ENCODE measurements around the gene QSOX2. TPM values are rescaled to one million over a fixed set of nuclear protein-coding genes. Genes with fewer than 3 reads are reported as not detected.

The QSOX2 gene
- total RNA-seq, 4 donors from 2014 or later: 3.4 to 7.2 (median 5.2) TPM

GRCh38 chr9:136219276-136219675, 26.3 kb downstream of the QSOX2 start:
- Histone ChIP-seq H3K9me3 (no peaks in the 10 kb centered on the region), H3K36me3 (peaks cover 0 to 98% of the 10 kb centered on the region in 2 donors), H3K27ac (no peak overlapping the region), H3K27me3 (no peaks in the 10 kb centered on the region), H3K4me3 (no peak overlapping the region), H3K4me1 (no peaks in the 10 kb centered on the region)
- 100% methylated on average over 3 to 4 of the region's 13 CpGs for WGBS, 2 donors (ENCODE audit: low coverage in 1 of 2)
- TF ChIP-seq CTCF (IDR thresholded peaks at IDR 0.05) (no peak), EP300 (IDR thresholded peaks at IDR 0.05) (no peak), POLR2AphosphoS5 (IDR thresholded peaks at IDR 0.05) (no peak)
- no peak for ATAC-seq

GRCh38 chr9:136218673-136219072, 26.9 kb downstream of the QSOX2 start:
- no peak for ATAC-seq
- Histone ChIP-seq H3K27me3 (no peaks in the 10 kb centered on the region), H3K4me3 (no peak overlapping the region), H3K36me3 (peaks cover 0 to 98% of the 10 kb centered on the region in 2 donors), H3K9me3 (peaks cover 0 to 5% (median 0%) of the 10 kb centered on the region in 3 donors), H3K4me1 (no peaks in the 10 kb centered on the region), H3K27ac (no peak overlapping the region)
- TF ChIP-seq POLR2A (IDR thresholded peaks at IDR 0.05) (no peak), POLR2AphosphoS5 (IDR thresholded peaks at IDR 0.05) (no peak), EP300 (IDR thresholded peaks at IDR 0.05) (no peak), CTCF (IDR thresholded peaks at IDR 0.05) (no peak)
- WGBS, 2 donors (ENCODE audit: low coverage in 1 of 2): 60% methylated on average over 1 of the region's 15 CpGs; no CpG with 5 or more reads in 1 of the 2 donors

- TF ChIP-seq EP300 (IDR thresholded peaks at IDR 0.05): no peak
- no peak for TF ChIP-seq POLR2A (IDR thresholded peaks at IDR 0.05)
- TF ChIP-seq POLR2AphosphoS5 (IDR thresholded peaks at IDR 0.05): no peak
- TF ChIP-seq CTCF (IDR thresholded peaks at IDR 0.05): no peak
- ATAC-seq: no peak
- Histone ChIP-seq H3K27me3 (no peaks in the 10 kb centered on the region), H3K4me3 (no peak overlapping the region), H3K4me1 (no peaks in the 10 kb centered on the region), H3K36me3 (peaks cover 0 to 98% of the 10 kb centered on the region in 2 donors), H3K27ac (no peak overlapping the region), H3K9me3 (peaks cover 0 to 7% (median 0%) of the 10 kb centered on the region in 3 donors)
- WGBS, 2 donors (ENCODE audit: low coverage in 1 of 2): no CpG with 5 or more reads among the region's 16 CpGs
Observed at GRCh38 chr9:136218271-136218670, 27.3 kb downstream of the QSOX2 start.

- H3K4me3 ChIP-seq: no peak overlapping the region
- H3K36me3 ChIP-seq: peaks cover 0 to 98% of the 10 kb centered on the region in 2 donors
- H3K9me3 ChIP-seq: peaks cover 0 to 7% (median 0%) of the 10 kb centered on the region in 3 donors
- 93% methylated on average over 6 of the region's 37 CpGs; no CpG with 5 or more reads in 1 of the 2 donors for WGBS, 2 donors (ENCODE audit: low coverage in 1 of 2)
- H3K27me3 ChIP-seq: no peaks in the 10 kb centered on the region
- H3K27ac ChIP-seq: no peak overlapping the region
- no peaks in the 10 kb centered on the region for H3K4me1 ChIP-seq
- TF ChIP-seq POLR2AphosphoS5 (IDR thresholded peaks at IDR 0.05): no peak
- TF ChIP-seq EP300 (IDR thresholded peaks at IDR 0.05): no peak
- TF ChIP-seq CTCF (IDR thresholded peaks at IDR 0.05): no peak
- no peak for TF ChIP-seq POLR2A (IDR thresholded peaks at IDR 0.05)
- no peak for ATAC-seq
Observed at GRCh38 chr9:136216541-136217244, 28.9 kb downstream of the QSOX2 start.

- no peaks in the 10 kb centered on the region for H3K27me3 ChIP-seq
Observed at GRCh38 chr9:136213733-136214132, 31.9 kb downstream of the QSOX2 start.

More at GRCh38 chr9:136213733-136214132, 31.9 kb downstream of the QSOX2 start:
- no peak overlapping the region for H3K27ac ChIP-seq
- no peaks in the 10 kb centered on the region for H3K4me1 ChIP-seq
- 80 to 98% methylated on average over 1 to 8 of the region's 9 CpGs for WGBS, 2 donors (ENCODE audit: low coverage in 1 of 2)
- peaks cover 0 to 100% of the 10 kb centered on the region in 2 donors for H3K36me3 ChIP-seq
- H3K4me3 ChIP-seq: no peak overlapping the region
- H3K9me3 ChIP-seq: peaks cover 0 to 7% (median 0%) of the 10 kb centered on the region in 3 donors
- TF ChIP-seq CTCF (IDR thresholded peaks at IDR 0.05): no peak
- ATAC-seq: no peak
